ENCODE measurements around the gene TRIML2. TPM values are rescaled to one million over a fixed set of nuclear protein-coding genes. Genes with fewer than 3 reads are reported as not detected.

The TRIML2 gene
- total RNA-seq, 4 donors from 2014 or later = not detected

DNA sequence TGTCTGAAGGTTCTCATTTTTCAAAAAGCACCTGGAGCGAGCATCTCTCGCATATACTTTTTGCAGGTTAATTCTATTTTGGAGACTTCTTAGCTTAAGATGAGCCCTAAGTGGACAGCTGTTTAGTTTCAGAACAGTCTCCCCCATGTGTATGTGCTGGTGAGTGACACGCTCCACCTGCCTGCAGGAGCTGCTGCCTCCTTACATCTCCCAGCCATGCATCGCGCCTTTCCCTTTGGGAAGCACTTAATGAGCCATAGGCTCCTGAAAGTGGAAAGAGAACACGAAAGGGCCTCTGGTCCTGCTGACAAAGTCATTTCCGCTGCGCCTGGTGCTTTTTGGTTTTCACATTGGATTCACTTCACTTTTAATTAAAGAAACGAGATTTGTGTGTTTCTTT is 56.1 kb downstream of the TRIML2 start:
- TF ChIP-seq, protein P1, sequence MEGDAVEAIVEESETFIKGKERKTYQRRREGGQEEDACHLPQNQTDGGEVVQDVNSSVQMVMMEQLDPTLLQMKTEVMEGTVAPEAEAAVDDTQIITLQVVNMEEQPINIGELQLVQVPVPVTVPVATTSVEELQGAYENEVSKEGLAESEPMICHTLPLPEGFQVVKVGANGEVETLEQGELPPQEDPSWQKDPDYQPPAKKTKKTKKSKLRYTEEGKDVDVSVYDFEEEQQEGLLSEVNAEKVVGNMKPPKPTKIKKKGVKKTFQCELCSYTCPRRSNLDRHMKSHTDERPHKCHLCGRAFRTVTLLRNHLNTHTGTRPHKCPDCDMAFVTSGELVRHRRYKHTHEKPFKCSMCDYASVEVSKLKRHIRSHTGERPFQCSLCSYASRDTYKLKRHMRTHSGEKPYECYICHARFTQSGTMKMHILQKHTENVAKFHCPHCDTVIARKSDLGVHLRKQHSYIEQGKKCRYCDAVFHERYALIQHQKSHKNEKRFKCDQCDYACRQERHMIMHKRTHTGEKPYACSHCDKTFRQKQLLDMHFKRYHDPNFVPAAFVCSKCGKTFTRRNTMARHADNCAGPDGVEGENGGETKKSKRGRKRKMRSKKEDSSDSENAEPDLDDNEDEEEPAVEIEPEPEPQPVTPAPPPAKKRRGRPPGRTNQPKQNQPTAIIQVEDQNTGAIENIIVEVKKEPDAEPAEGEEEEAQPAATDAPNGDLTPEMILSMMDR (IDR thresholded peaks at IDR 0.05; ENCODE audit: low read depth) = no peak

DNA sequence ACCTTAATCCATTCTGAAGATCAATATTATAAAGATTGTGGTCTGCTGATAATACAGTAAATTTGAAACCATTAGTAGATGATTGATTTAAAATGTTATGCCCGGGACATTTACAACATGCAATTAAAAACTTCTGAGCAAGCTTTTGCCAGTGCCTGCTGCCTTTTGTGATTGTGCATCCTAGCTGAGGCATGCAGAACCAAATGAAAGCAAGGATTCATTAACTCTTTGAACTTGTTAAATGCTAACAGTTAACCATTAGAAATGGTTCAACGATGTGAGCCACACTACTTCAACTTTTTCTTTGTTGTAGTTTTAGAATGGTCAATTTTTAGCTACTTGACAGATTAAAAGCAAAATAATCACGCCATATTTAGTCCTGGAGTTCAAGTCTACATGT is 62.7 kb downstream of the TRIML2 start:
- TF ChIP-seq, protein P1 (IDR thresholded peaks at IDR 0.05; ENCODE audit: low read depth) = no peak

DNA sequence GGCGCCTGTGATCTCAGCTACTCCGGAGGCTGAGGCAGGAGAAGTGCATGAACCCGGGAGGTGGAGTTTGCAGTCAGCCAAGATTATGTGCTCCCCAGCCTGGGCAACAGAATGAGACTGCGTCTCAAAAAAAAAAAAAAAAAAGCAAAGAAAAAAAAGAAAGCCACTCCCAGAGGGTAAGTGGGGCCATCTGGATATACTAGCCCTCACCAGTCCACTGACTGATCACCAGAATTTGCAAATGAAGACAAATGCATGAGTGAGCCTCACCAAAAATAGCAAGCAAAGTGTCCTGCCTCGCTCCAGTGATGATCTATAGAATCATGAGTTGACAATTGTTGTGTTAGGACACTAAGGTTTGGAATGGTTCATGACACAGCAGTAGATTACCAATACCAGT is 66.2 kb downstream of the TRIML2 start:
- TF ChIP-seq, protein P1 (IDR thresholded peaks at IDR 0.05; ENCODE audit: low read depth) = no peak

DNA sequence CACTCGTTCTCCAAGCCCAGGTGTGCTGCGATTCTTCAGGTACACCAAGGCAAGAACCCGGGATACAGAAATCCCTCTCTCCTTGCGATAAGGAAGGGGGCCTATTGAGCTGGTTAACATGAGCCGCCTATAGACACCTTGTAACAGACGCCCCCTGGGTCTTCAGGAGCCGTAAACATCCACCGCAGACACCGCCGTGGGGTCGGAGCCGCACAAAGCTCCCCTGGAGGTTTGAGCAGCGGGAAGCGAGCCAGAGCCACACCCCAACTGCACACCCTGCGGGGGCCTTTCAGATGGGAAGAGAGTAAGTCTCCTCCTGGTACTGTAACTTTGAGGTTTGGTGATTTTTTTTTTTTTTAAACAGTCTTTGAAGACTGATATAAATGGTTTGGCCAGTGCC is 67.2 kb downstream of the TRIML2 start:
- TF ChIP-seq, protein P1 (IDR thresholded peaks at IDR 0.05; ENCODE audit: low read depth) = no peak

DNA sequence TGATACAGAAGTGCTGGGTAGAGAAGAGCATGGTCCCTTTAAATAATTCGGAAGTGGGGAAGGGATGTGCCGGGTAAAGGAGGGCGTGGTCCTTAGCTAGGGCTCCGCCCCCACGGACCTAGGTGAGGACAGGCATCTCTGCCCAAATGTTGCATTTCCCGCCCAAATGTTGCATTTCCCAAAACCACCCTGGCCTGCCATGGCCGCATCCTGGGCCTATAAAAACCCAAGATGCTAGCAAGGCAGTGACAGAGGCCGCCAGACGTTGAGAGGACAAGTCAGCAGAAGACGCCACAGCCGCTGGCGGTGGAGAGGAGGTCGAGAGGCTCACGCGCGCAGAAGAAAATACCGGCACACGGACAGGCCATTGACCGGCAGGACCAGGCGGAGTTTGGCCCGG is 67.7 kb downstream of the TRIML2 start:
- TF ChIP-seq, protein P1 (IDR thresholded peaks at IDR 0.05; ENCODE audit: low read depth) = no peak

Small RNAs within 50 kb of the gene (small RNA-seq; reads per million reads assigned to genes)
- gene RNU6-173P = not detected

Other genes starting within 250 kb of the TRIML2 start
- gene ZFP42, start 113.8 kb downstream of the TRIML2 start, total RNA-seq = not detected
- not detected for gene TRIML1, start 29.8 kb upstream of the TRIML2 start, total RNA-seq